DOHH2 (cell line): ENCODE measurements around the gene FGD6.

ENCODE experiments used
- H3F3A ChIP-seq: fragments of 200-600 bp; sonication (generic), shearing (Covaris generic); 2 replicates; pipeline ENCODE4 v1.6.0; 2016; ENCODE audit warnings: antibody characterized with exemption, mild to moderate bottlenecking; ENCODE audit not compliant: control insufficient read depth, insufficient read depth
- H3K27ac ChIP-seq: fragments of 200-600 bp; sonication (generic); 2 replicates; pipeline ENCODE4 v1.5.1; 2014; ENCODE audit warnings: low read depth, mild to moderate bottlenecking, low read length, moderate library complexity
- H3K27me3 ChIP-seq: fragments of 200-600 bp; sonication (generic); 2 replicates; pipeline ENCODE4 v1.6.1; 2014; ENCODE audit warnings: mild to moderate bottlenecking, low read length, mixed read lengths; ENCODE audit not compliant: control insufficient read depth
- H3K36me3 ChIP-seq: fragments of 200-600 bp; sonication (generic); 2 replicates; pipeline ENCODE4 v1.6.1; 2014; ENCODE audit warnings: mild to moderate bottlenecking, low read length, moderate library complexity, mixed read lengths; ENCODE audit not compliant: control insufficient read depth
- H3K4me1 ChIP-seq: fragments of 200-600 bp; sonication (generic); 2 replicates; pipeline ENCODE4 v1.6.1; 2014; ENCODE audit warnings: mild to moderate bottlenecking, low read length, mixed read lengths; ENCODE audit not compliant: control insufficient read depth
- H3K4me2 ChIP-seq: fragments of 200-600 bp; sonication (generic); 2 replicates; pipeline ENCODE4 v1.6.0; 2014; ENCODE audit warnings: mild to moderate bottlenecking, low read length, moderate library complexity
- H3K4me3 ChIP-seq: fragments of 200-600 bp; sonication (generic); 2 replicates; pipeline ENCODE4 v1.5.1; 2014; ENCODE audit warnings: mild to moderate bottlenecking, low read length, mixed read lengths
- H3K79me2 ChIP-seq: fragments of 200-600 bp; sonication (generic); 2 replicates; pipeline ENCODE4 v1.6.1; 2014; ENCODE audit warnings: mild to moderate bottlenecking, low read length, mixed read lengths; ENCODE audit not compliant: control insufficient read depth
- H3K9me2 ChIP-seq: fragments of 200-600 bp; sonication (generic); replicated peaks from 2 replicates; pipeline ENCODE4 v1.6.1; 2014; ENCODE audit warnings: mild to moderate bottlenecking, low read length, mixed read lengths; ENCODE audit not compliant: control insufficient read depth
- H3K9me3 ChIP-seq: fragments of 200-600 bp; sonication (generic); 2 replicates; pipeline ENCODE4 v1.6.1; 2014; ENCODE audit warnings: antibody characterized with exemption, low read length, mixed read lengths; ENCODE audit not compliant: control insufficient read depth, insufficient read depth
- H4K20me1 ChIP-seq: fragments of 200-600 bp; sonication (generic); 2 replicates; pipeline ENCODE4 v1.6.0; 2014; ENCODE audit warnings: low read depth, mild to moderate bottlenecking, antibody characterized with exemption, low read length, moderate library complexity; ENCODE audit not compliant: control insufficient read depth, insufficient read depth
- EZH2phosphoT487 ChIP-seq: fragments of 200-600 bp; sonication (generic); IDR thresholded peaks from 2 replicates; pipeline ENCODE4 v1.6.1; 2017; ENCODE audit warnings: borderline replicate concordance, mild to moderate bottlenecking, antibody characterized with exemption, low read length, moderate library complexity, mixed read lengths
- TF ChIP-seq, protein P1 (sequence below): fragments of 200-600 bp; sonication (generic); IDR thresholded peaks from one replicate; pipeline ENCODE4 v1.5.1; 2014; ENCODE audit warnings: antibody characterized with exemption, mild to moderate bottlenecking, low read depth, low read length; ENCODE audit not compliant: poor library complexity, severe bottlenecking

Gene FGD6

GRCh38 chr12:95126076-95126475, 91.2 kb downstream of the FGD6 start:
- Histone ChIP-seq H4K20me1 (no peaks in the 10 kb centered on the region), H3K4me3 (no peak overlapping the region), H3K79me2 (no peaks in the 10 kb centered on the region), H3K4me2 (no peak overlapping the region), H3K27me3 (no peaks in the 10 kb centered on the region), H3K36me3 (peaks cover 75% of the 10 kb centered on the region), H3K9me3 (no peaks in the 10 kb centered on the region), H3K27ac (no peak overlapping the region), H3K4me1 (no peaks in the 10 kb centered on the region), H3K9me2 (no peaks in the 10 kb centered on the region), H3F3A (no peaks in the 10 kb centered on the region)
- no peak for TF ChIP-seq EZH2phosphoT487
- TF ChIP-seq, protein P1, sequence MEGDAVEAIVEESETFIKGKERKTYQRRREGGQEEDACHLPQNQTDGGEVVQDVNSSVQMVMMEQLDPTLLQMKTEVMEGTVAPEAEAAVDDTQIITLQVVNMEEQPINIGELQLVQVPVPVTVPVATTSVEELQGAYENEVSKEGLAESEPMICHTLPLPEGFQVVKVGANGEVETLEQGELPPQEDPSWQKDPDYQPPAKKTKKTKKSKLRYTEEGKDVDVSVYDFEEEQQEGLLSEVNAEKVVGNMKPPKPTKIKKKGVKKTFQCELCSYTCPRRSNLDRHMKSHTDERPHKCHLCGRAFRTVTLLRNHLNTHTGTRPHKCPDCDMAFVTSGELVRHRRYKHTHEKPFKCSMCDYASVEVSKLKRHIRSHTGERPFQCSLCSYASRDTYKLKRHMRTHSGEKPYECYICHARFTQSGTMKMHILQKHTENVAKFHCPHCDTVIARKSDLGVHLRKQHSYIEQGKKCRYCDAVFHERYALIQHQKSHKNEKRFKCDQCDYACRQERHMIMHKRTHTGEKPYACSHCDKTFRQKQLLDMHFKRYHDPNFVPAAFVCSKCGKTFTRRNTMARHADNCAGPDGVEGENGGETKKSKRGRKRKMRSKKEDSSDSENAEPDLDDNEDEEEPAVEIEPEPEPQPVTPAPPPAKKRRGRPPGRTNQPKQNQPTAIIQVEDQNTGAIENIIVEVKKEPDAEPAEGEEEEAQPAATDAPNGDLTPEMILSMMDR = no peak

DNA sequence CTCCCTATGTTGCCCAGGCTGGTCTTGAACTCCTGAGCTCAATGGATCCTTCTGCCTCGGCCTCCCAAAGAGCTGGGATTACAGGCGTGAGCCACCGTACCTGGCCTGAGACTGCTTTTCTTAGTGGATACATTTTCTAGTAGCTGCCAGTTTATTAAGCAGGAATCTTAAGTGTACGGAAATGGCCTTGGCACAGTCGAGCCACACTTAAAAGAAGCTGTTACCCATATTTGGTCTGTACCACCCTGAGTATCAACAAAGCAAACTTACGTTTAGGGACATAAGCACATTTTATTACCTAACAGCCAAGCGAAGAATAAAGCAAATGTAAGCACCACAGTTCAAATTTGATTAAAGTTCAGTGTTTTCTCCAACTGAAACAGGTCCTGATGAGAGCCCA, 93.2 kb downstream of the FGD6 start:
- Histone ChIP-seq H4K20me1 (no peaks in the 10 kb centered on the region), H3F3A (peaks cover 9% of the 10 kb centered on the region; the same call in 1 of the 2 replicates), H3K27me3 (no peaks in the 10 kb centered on the region), H3K36me3 (peaks cover 61% of the 10 kb centered on the region), H3K4me1 (no peaks in the 10 kb centered on the region), H3K9me3 (no peaks in the 10 kb centered on the region), H3K79me2 (no peaks in the 10 kb centered on the region), H3K4me3 (no peak overlapping the region), H3K27ac (no peak overlapping the region), H3K9me2 (no peaks in the 10 kb centered on the region), H3K4me2 (no peak overlapping the region)
- TF ChIP-seq, protein P1 = no peak
- TF ChIP-seq EZH2phosphoT487 = no peak

DNA sequence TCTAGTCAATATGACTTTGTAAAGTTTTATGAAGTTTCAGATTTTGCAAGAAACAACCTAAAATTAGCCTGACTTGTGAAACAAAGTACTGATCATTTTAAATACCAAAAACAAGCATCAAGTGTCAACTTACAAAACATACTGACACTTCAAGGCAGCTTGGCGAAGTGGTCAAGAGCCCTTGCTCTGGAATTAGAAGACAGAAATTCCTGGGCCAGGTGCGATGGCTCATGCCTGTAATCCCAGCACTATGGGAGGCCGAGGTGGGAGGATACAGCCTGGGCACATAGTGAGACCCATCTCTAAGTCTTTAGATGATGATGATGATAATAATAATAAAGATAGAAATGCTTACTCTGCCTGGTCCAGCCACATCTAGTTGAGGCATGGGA, 98.5 kb downstream of the FGD6 start:
- Histone ChIP-seq H3K9me2 (no peaks in the 10 kb centered on the region), H3K27ac (no peak overlapping the region), H3K4me1 (peaks cover 15% of the 10 kb centered on the region), H3K79me2 (peaks cover 5% of the 10 kb centered on the region), H3F3A (peaks cover 19% of the 10 kb centered on the region; the same call in 1 of the 2 replicates), H3K36me3 (peaks cover 62% of the 10 kb centered on the region), H3K27me3 (no peaks in the 10 kb centered on the region), H3K4me2 (no peak overlapping the region), H4K20me1 (no peaks in the 10 kb centered on the region), H3K4me3 (no peak overlapping the region), H3K9me3 (no peaks in the 10 kb centered on the region)
- TF ChIP-seq, protein P1 = no peak
- TF ChIP-seq EZH2phosphoT487 = no peak
